ENCODE results near the gene G2E3.

Gene G2E3

DNA sequence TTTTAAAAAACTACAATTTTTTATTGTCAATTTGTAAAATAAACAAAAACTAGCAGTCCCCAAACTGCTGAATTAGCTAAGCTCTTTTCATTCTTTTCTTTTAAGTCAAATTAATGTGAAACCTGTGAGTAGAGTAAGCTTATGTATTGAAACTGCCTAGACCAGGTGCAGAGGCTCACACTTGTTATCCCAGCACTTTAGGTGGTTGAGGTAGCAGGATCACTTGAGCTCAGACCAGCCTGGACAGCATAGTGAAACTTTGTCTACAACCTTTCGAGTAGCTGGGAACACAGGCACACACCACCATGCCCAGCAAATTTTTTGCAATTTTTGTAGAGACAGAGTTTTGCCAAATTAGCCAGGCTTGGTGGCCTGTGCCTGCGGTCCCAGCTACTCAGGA, 89.5 kb downstream of the G2E3 start:
- TF ChIP-seq, protein P1, sequence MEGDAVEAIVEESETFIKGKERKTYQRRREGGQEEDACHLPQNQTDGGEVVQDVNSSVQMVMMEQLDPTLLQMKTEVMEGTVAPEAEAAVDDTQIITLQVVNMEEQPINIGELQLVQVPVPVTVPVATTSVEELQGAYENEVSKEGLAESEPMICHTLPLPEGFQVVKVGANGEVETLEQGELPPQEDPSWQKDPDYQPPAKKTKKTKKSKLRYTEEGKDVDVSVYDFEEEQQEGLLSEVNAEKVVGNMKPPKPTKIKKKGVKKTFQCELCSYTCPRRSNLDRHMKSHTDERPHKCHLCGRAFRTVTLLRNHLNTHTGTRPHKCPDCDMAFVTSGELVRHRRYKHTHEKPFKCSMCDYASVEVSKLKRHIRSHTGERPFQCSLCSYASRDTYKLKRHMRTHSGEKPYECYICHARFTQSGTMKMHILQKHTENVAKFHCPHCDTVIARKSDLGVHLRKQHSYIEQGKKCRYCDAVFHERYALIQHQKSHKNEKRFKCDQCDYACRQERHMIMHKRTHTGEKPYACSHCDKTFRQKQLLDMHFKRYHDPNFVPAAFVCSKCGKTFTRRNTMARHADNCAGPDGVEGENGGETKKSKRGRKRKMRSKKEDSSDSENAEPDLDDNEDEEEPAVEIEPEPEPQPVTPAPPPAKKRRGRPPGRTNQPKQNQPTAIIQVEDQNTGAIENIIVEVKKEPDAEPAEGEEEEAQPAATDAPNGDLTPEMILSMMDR (IDR thresholded peaks at IDR 0.05; ENCODE audit: control insufficient read depth, insufficient read depth, low read depth, low read length, missing control alignments): no peak
- no peak for DNase-seq (ENCODE audit: low read depth)
- no peak overlapping the region for H3K4me3 ChIP-seq (ENCODE audit: control insufficient read depth, low read depth, low read length)

DNA sequence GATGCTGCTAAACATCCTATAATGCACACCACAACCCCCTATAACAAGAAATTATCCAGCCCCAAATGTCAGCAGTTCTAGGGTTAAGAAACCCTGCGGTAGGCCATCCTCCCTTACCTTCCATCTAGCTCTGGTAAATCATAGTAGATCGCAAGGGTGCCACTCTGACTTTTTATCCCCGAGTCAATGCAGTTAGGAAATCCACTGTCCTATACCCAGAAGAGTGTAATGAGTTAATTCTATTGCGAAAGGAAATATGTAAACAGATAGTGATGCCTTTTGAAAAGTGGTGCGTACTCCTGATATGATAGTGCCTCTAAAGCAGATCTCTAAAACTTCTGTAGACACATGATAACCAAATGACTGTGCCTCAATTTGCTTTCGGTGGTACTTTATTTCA, 93.0 kb downstream of the G2E3 start:
- H3K4me3 ChIP-seq (ENCODE audit: control insufficient read depth, low read depth, low read length): no peak overlapping the region
- no peak for DNase-seq (ENCODE audit: low read depth)
- TF ChIP-seq, protein P1 (IDR thresholded peaks at IDR 0.05; ENCODE audit: control insufficient read depth, insufficient read depth, low read depth, low read length, missing control alignments): no peak

DNA sequence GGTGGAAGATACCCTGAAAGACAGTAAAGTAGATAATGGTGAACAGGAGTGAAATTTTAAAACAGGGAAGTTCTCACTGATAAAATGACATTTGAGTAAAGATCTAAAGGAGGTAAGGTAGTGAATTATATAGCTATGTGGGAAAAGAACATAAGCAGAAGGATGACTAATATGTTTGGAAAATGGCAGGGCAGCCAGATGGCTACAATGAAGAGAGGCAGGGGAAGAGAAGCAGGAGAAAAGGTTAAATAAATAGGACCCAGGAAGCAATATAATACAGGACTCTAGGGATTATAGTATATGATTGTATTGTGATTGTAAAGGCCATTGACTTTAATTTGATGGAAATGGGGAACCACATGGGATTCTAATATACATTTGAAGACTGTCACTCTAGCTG, 96.2 kb downstream of the G2E3 start:
- no peak for DNase-seq (ENCODE audit: low read depth)
- H3K4me3 ChIP-seq (ENCODE audit: control insufficient read depth, low read depth, low read length): no peak overlapping the region
- TF ChIP-seq, protein P1 (IDR thresholded peaks at IDR 0.05; ENCODE audit: control insufficient read depth, insufficient read depth, low read depth, low read length, missing control alignments): no peak

GRCh38 chr14:30655658-30656057, 96.7 kb downstream of the G2E3 start:
- H3K4me3 ChIP-seq (ENCODE audit: control insufficient read depth, low read depth, low read length): no peak overlapping the region
- DNase-seq (ENCODE audit: low read depth): no peak
- TF ChIP-seq, protein P1 (IDR thresholded peaks at IDR 0.05; ENCODE audit: control insufficient read depth, insufficient read depth, low read depth, low read length, missing control alignments): no peak

GRCh38 chr14:30656190-30656632, 97.3 kb downstream of the G2E3 start:
- TF ChIP-seq, protein P1 (IDR thresholded peaks at IDR 0.05; ENCODE audit: control insufficient read depth, insufficient read depth, low read depth, low read length, missing control alignments): peak; percentile 82
- H3K4me3 ChIP-seq (ENCODE audit: control insufficient read depth, low read depth, low read length): no peak overlapping the region
- no peak for DNase-seq (ENCODE audit: low read depth)

GRCh38 chr14:30657050-30657449, 98.1 kb downstream of the G2E3 start:
- H3K4me3 ChIP-seq (ENCODE audit: control insufficient read depth, low read depth, low read length): no peak overlapping the region
- TF ChIP-seq, protein P1 (IDR thresholded peaks at IDR 0.05; ENCODE audit: control insufficient read depth, insufficient read depth, low read depth, low read length, missing control alignments): no peak
- DNase-seq (ENCODE audit: low read depth): no peak

DNA sequence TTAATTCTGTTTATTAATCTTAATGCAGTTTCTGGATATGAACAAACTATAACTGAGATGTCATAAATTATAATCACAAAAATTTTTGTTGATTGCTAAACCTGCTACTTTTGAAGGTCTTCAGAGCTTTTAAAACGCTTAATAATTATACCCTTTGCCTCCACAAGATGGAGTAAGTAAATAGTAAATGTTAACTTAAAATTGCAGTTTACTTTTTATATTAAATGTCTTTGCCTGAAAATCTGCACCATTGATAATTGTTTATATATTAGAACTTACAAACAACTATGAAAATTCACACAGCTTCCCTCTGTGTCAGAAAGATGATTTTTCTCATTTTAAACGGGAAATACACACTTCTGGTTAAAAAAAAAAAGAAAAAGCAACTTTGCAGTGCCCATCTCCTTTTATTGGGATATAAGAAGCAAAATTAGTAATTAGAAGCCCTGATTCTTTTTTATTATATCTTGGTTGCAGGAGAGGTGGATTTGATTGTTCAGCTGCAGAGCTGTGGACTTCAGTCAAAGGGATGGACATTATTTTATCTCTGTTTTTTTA, 98.7 kb downstream of the G2E3 start:
- TF ChIP-seq, protein P1 (IDR thresholded peaks at IDR 0.05; ENCODE audit: control insufficient read depth, insufficient read depth, low read depth, low read length, missing control alignments): peak; percentile 22

More for the DNA sequence above, 98.7 kb downstream of the G2E3 start:
- no peak overlapping the region for H3K4me3 ChIP-seq (ENCODE audit: control insufficient read depth, low read depth, low read length)
- no peak for DNase-seq (ENCODE audit: low read depth)
